Right atrium auricular region (tissue), 2 donors: ENCODE results near the gene UROS. TPM values are rescaled to one million over a fixed set of nuclear protein-coding genes. Genes with fewer than 3 reads are reported as not detected.

Source experiments
- DNase-seq: peaks from one replicate; pipeline ENCODE4 v3.0.0-alpha.2; 2019; ENCODE audit warnings: low spot score
- H3K27ac ChIP-seq, 2 donors: fragments of 200-600 bp; sonication (generic); 1 replicate in 1 of 2; 2 replicates in 1 of 2; pipeline ENCODE4 v1.5.1; 2016 to 2019
- H3K27me3 ChIP-seq, 2 donors: fragments of 200-600 bp; sonication (generic); one replicate each; pipeline versions ENCODE4 v1.5.1 to v1.6.0; 2017 to 2019
- H3K36me3 ChIP-seq: fragments of 200-600 bp; sonication (generic); one replicate; pipeline ENCODE4 v1.5.1; 2016
- H3K4me1 ChIP-seq, 2 donors: fragments of 200-600 bp; sonication (generic); one replicate each; pipeline versions ENCODE4 v1.5.1 to v1.6.0; 2017 to 2019
- H3K4me3 ChIP-seq, 2 donors: fragments of 200-600 bp; sonication (generic); 1 replicate in 1 of 2; 2 replicates in 1 of 2; pipeline ENCODE4 v1.5.1; 2017 to 2019; ENCODE audit warnings: mild to moderate bottlenecking in 1 of 2, moderate library complexity in 1 of 2
- H3K9me3 ChIP-seq, 2 donors: fragments of 200-600 bp; sonication (generic); one replicate each; pipeline ENCODE4 v1.5.1; 2019
- CTCF ChIP-seq, 2 donors: fragments of 200-600 bp; sonication (generic); IDR thresholded peaks; one replicate each; pipeline ENCODE4 v1.5.1; 2019; ENCODE audit warnings: antibody characterized with exemption in 2 of 2
- total RNA-seq, 2 donors: library from RNA; depleted of rRNA; stranded (reverse); fragments of >200 nt; gene quantifications; one replicate each; pipeline ENCODE4 v1.1.0, GENCODE V29; 2016

Gene UROS
- total RNA-seq, 2 donors from 2014 or later: 54.1 to 81.0 TPM

DNA sequence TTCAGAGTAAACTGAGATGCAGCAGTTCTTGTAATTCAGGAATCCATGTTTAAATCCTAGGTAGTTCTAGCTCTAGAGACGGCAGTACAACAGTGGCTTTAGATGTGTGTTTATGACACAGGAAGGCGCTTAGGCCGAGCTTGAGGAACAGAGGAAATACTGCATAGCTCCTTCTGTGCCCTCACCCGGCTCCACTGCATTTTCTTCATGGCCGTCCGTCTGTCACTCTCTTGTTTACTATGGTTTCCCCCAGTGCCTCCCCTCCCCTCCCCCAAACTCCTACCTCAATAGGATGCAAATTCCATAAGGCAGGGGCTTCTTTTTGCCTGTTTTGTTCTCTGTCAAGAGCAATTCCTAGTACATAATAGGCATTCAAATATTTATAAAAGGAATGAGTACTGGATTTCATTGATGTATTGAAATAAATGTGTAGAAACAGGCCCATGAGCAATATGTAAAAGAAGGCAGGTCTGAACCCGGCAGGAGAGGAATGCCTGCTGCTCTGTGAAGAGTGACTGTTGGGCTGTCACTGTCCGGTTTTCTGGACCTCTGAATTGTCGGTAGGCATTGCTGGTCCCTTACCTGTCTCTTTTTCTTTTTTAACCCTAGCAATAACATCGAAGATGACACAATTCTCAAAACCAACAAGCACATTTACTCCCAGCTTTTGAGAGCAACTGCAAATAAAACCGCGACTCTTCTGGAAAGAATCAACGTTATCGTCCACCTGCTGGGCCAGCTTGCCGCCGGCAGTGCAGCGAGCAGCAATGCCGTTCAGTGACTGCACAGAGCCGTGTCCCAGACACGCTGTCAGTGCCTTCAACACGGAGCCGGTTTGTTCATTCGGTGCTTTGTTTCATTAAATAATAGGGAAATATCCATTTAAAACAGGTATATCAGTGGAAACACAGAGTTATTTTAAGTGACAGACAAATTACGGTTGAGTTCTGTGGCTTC, 60.1 kb downstream of the UROS start:
- H3K4me3 ChIP-seq: no peak overlapping the region
- H3K9me3 ChIP-seq: no peaks in the 10 kb centered on the region
- TF ChIP-seq CTCF (IDR thresholded peaks at IDR 0.05): no peak
- DNase-seq: no peak
- peaks cover 0 to 7% of the 10 kb centered on the region in 2 donors for H3K4me1 ChIP-seq
- no peak overlapping the region for H3K27ac ChIP-seq
- H3K36me3 ChIP-seq: peaks cover 70% of the 10 kb centered on the region
- no peaks in the 10 kb centered on the region for H3K27me3 ChIP-seq

- peaks cover 75% of the 10 kb centered on the region for H3K36me3 ChIP-seq
- H3K27me3 ChIP-seq: no peaks in the 10 kb centered on the region
- H3K27ac ChIP-seq: no peak overlapping the region
- no peaks in the 10 kb centered on the region for H3K4me1 ChIP-seq
- DNase-seq: no peak
- no peak for TF ChIP-seq CTCF (IDR thresholded peaks at IDR 0.05)
- H3K4me3 ChIP-seq: no peak overlapping the region
- H3K9me3 ChIP-seq: no peaks in the 10 kb centered on the region
Observed at GRCh38 chr10:125761961-125762360, 61.1 kb downstream of the UROS start.

GRCh38 chr10:125757742-125758141, 65.3 kb downstream of the UROS start:
- Histone ChIP-seq H3K27me3 (no peaks in the 10 kb centered on the region), H3K4me3 (no peak overlapping the region), H3K9me3 (no peaks in the 10 kb centered on the region), H3K27ac (no peak overlapping the region), H3K4me1 (no peaks in the 10 kb centered on the region), H3K36me3 (peaks cover 78% of the 10 kb centered on the region)
- DNase-seq: no peak
- TF ChIP-seq CTCF (IDR thresholded peaks at IDR 0.05): no peak

- Histone ChIP-seq H3K9me3 (no peaks in the 10 kb centered on the region), H3K27me3 (no peaks in the 10 kb centered on the region), H3K36me3 (peaks cover 77% of the 10 kb centered on the region), H3K4me1 (no peaks in the 10 kb centered on the region), H3K27ac (no peak overlapping the region), H3K4me3 (no peak overlapping the region)
- no peak for DNase-seq
- no peak for TF ChIP-seq CTCF (IDR thresholded peaks at IDR 0.05)
Observed at GRCh38 chr10:125756853-125757487, 66.1 kb downstream of the UROS start.

GRCh38 chr10:125756196-125756595, 66.9 kb downstream of the UROS start:
- H3K9me3 ChIP-seq: no peaks in the 10 kb centered on the region
- no peak overlapping the region for H3K27ac ChIP-seq
- no peaks in the 10 kb centered on the region for H3K4me1 ChIP-seq
- peaks cover 81% of the 10 kb centered on the region for H3K36me3 ChIP-seq
- H3K27me3 ChIP-seq: no peaks in the 10 kb centered on the region
- DNase-seq: no peak
- no peak overlapping the region for H3K4me3 ChIP-seq
- no peak for TF ChIP-seq CTCF (IDR thresholded peaks at IDR 0.05)
